Activated CD4-positive, alpha-beta T cell treated with anti-CD3 and anti-CD28 coated beads, Interleukin-10, Interleukin-2, amounts not matched to agents 100 ng/mL and 50 ng/mL, durations not matched to agents 16 hours and 8 hours (primary cell): ENCODE data around the gene PPP1R1C.

Source experiments
- DNase-seq: peaks from one replicate; pipeline ENCODE4 v3.0.0-alpha.2; 2020

PPP1R1C gene

DNA sequence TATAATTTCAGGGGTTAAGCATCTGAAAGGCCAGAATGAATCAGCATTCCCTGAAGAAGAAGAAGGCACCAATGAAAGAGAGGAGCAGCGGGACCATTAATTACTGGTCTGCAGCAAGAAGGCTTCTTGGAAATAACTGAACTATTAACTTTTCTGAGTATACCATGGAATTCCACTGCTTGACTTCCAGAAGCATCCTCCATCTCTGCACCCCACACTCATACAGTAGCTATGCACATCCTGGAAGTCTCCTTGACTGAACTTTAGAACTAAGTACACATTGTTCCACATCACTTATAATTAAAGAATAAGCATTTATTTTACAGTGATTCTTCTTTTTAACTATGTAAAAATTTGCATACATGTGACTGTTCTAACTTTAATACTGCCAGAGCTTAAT is 131.5 kb downstream of the PPP1R1C start:
- no peak for DNase-seq

DNA sequence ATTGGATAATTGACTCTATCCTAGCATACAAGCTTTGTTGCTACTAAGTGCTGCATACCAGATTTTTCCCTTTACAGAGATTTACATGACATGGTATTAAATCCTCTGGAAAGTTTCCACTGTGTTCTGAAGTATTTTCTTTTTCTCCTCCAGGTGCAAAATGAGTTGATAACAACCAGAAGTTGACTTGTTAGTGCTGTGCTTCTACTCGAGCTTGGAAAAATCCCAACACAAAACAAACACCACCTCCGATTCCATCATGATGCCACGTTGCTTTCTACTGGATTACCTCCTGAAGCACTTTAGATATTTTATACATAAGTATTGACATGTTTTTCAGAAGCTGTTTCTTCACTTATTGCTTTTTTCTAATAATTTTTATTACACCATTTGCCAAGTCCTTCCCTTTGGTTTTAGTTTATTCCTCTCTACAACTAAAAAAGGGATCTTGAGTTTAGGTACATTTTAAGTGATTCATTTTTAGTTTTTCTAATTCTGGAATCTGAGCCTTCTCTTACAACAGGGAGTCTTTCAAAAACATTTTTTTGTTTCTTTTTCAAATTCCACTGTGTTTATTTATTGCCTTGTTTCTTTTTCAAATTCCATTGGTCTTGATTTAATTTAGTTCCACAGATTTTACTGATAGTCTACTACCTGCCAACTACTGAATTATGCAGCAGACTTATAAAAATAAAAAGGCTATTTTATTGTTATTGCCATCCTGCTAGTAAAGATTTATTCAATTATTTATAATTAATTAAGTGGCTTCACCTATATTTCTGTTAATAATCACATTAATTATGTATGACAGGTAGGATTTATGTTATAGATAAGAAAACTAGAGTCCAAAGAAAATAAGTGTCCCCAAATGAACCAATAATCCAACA is 143.4 kb downstream of the PPP1R1C start:
- DNase-seq = no peak

DNA sequence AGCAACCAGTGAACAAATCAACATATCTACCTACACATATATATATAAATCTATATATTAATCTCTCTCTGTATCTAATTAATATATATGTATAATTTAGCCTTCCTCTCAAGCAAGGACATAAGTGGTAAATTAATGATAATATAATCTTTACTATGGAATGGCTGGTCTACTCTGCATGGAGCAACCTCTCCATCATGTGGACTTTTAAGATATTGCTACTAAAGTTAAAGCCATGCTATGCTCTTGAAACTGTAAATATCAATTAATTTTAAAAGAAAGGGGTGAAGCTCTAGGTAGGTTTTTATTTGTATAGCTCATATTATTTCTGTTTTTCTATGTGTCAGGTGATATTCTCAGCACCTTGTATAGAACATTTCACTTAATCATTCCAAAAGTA is 147.0 kb downstream of the PPP1R1C start:
- no peak for DNase-seq

DNA sequence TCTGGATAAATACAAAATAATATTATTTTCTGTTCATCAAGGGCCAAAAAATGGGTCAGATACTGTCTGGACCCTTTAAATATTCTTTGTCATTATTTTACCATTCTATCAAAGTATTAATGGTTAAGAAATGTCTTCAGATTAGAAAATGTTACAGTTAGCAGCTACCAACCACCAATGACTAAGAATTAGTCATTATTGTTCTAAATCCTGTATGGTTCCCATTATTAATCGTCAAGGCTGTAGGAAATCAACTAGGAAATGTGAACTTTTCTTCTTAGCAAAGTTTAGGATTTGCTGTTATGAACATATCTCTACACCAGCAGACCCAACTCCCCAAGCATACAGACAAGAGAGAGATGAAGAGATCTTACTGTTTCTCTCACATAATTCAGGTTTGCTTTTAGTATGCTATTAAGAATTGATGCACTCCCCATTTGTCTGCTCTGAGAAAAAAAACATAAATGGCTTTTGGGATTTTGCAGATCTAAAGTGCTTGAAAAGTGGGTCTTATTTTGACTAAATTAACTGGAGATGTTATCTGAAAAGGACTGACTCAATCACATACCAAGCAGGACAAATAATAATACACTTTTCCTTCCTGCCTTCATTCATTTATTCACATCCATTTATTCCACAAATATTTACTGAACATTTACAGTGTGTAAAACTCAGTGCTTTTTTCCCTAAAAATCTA is 147.7 kb downstream of the PPP1R1C start:
- DNase-seq = no peak

DNA sequence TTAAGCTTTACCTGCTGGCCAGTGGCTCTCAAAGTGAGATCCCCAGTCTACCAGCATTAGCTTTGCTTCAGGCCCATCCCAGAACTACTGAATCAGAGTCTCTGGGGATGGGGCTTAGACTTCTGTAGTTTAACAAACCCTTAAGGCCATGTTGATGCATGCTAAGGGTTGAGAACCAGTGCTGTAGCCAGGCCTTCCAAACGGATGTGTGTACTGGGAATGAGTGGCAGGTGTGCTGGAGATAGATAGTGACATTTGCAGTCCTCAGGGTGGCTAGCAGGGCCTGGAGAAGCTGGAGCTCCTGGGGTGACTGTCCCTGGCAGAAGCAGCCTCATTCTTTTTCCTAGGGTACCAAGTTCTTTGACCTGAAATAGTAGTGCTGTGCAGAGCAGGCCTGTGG is 148.5 kb downstream of the PPP1R1C start:
- no peak for DNase-seq

DNA sequence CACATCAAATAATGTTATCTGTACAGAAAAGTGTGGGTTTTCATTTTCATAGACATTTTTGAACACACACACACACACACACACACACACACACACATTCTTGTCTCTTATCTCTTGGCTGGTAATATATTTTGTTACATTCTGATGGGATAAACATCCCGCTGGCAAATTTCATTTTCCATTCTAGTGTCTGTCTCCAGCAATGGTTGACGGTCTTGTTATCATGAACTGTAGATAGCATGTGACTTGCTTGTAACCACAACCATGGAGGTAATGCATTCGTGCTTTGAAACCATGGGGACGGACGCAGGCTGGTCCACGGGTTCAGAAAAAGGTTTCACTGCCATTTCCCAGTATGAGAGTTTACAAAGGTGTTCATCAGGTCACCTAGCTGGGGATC is 156.4 kb downstream of the PPP1R1C start:
- no peak for DNase-seq

DNA sequence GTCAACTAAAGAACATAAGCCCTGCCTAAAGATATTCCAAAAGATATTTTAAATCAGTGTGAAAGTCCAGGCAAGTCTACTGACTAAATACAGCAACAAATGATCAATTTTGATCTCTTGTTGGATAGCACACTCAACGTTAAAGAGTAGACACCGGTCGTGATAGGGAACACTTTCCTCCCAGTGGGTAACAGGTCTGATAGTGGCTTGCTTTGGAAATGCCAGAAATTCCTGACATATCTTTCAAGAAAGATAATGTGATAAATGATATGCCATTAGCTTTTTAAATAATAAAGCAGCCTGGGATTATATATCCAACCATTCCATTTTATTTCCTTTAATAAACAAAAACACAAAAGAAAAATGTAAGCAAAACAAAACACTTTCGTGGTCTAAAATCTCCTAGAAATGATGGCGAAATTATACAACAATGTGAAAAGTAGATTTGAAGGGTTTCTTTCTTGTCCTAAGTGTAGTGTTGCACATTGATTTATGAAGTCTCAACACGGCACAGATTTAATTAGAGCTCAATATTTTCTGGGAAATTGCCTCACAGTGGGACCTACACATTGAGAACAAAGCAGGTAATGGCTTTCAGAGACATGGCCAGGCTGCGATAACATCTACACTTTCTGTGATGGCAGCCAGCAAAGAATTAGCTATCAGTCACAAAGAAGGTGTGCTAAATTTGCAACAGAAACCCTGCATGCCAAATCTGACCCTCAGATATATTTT is 158.6 kb downstream of the PPP1R1C start:
- no peak for DNase-seq

DNA sequence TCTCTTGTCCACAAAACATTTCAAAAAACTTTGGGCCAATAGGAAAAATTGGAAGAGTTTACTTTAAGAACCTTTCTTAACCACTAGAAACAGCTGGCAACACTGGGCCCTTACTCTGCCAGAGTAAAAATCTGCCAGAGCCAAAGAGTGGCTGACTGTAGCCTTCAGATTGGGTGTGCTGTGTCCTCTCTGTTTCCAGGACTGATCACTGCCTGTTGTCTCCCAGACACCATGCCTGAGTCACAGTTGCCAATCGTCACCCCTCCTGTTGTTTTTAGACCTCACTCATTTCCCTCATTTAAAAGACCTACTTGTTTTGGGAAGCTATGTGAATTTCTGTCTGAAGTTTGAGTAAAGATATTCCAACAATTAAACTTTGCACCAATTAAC is 159.1 kb downstream of the PPP1R1C start:
- no peak for DNase-seq

DNA sequence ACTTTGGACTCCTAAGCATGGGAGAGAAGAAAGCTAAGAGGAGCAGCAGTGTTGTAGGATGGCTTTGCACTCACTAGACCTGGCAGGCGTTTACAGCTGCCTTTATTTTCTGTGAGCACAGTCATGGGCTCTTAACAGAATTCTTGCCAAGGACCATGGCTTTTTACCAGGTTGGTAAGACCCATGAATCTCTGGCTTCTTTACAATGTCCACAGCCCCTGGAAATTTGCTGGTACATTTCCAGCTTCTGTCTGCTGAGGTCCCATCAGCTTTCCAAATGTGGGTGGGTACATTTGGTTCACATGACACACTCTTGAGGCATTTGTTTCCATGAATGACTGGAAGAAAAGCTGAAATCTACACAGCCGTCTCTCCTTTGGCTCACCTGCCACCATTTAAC is 162.7 kb downstream of the PPP1R1C start:
- no peak for DNase-seq

DNA sequence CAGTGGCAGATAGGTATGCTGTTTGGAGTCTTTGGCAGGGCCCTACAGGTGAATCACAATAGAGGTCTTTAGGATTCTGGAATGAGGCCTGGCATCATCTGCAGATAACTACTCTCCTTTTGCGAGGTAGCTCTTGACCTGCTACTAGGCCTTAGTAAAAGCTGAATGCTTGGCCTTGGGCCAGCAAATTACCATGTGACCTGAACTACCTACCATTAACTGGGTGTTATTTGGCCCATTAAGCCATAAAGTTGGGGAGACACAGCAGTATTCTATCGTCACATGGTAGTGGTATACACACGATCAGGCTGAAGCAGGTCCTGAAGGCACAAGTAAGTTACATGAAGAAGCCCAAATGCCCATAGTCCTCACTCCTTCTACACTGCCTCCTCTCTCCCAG is 178.2 kb downstream of the PPP1R1C start:
- DNase-seq = no peak

DNA sequence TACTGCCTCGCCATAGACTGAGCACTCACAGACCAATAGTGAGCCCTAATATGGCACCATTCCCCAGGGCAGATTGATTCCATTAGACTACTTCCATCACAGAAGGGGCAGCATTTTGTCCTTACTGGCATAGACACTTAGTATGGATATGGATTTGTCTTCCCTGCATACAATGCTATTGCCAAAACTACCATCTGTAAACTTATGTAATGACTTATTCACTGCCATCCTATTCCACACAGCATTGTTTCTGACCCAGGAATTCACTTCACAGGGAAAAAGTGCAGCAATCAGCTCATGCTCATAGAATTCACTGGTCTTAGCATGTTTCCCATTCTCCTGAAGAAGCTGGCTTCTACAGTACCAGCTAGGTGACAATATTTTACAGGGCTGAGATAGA is 179.0 kb downstream of the PPP1R1C start:
- DNase-seq = no peak

DNA sequence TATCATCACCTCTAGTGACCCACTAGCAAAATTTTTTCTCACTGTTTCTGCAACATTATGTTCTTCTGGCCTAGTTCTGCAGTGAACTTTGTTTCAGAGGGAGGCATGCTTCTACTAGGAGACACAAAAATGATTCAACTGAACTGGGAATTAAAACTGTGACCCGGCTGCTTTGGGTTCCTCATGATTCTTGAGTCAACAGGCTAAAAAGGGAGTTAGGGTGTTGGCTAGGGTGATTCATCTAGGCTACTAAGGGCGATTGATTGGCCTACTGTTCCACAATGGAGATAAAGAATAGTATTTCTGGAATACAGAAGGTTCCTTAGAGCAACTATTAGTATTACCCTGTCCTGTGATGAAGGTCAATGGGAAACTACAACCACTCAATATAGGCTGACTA is 179.5 kb downstream of the PPP1R1C start:
- no peak for DNase-seq

DNA sequence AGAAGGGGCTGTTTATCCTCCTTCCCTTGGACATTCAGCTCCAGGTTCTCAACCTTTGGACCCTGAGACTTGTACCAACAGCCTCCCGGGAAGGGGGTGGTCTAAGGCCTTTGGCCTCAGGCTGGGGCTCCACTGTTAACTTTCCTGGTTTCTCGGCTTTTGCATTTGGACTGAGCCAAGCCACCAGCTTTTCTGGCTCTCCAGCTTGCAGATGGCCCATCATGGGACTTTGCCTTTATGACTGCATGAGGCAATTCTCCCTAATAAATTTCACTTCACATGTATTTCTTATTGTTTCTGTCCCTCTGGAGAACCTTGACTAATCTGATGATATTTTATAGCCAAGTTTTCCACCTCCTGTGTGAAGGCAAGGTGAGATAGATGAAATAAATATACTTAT is 180.8 kb downstream of the PPP1R1C start:
- DNase-seq = no peak

DNA sequence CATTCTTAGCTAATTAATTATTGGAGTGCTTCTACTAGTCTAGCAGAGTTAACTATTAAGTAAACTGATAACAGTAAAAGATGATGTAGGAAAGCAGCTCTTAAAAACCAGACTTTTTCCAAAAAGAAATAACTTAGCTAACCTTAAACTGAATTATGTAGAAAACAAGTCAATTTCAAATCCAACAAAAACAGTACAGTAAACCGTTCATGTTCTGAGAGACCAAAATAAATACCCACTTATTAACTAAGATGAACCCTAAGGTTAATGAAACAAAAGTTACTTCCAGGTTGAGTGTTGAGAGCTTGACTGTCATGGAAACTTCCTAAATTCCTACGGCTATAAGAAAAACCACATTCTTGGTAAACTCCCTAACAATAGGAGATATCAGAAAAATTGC is 181.2 kb downstream of the PPP1R1C start:
- DNase-seq = no peak
